B cell (primary cell): ENCODE measurements around the gene TNFAIP8L1. TPM values are rescaled to one million over a fixed set of nuclear protein-coding genes. Genes with fewer than 3 reads are reported as not detected.

Experiments used
- ATAC-seq: fragments of 200-7000 bp; cut with Tn5 transposase; one replicate; pipeline ENCODE4 v1.10.0; 2021; ENCODE audit warnings: low read depth, mild to moderate bottlenecking, moderate number of reproducible peaks, moderate library complexity
- CTCF ChIA-PET: fragments of 350-600 bp; sonication (Branson Sonifier 250); formaldehyde crosslinking; loops from one replicate; lab custom pipeline; 2021; ENCODE audit warnings: antibody characterized with exemption, inconsistent platforms; lab: Charles Lee
- POLR2A ChIA-PET: fragments of 350-600 bp; sonication (Branson Sonifier 250); formaldehyde crosslinking; loops from one replicate; lab custom pipeline; 2021; ENCODE audit warnings: antibody characterized with exemption; lab: Charles Lee
- DNase-seq: peaks from one replicate; pipeline ENCODE4 v3.0.0; 2013
- H2AFZ ChIP-seq: 2 replicates; pipeline ENCODE4 v1.6.1; 2012; ENCODE audit warnings: mild to moderate bottlenecking, low read depth, low read length; ENCODE audit not compliant: insufficient read depth, poor library complexity, severe bottlenecking
- H3K27ac ChIP-seq, 2 donors: 1 replicate in 1 of 2; 2 replicates in 1 of 2; pipeline ENCODE4 v1.5.1; 2012 to 2013; ENCODE audit warnings: low read length in 2 of 2, mild to moderate bottlenecking in 2 of 2, moderate library complexity in 1 of 2
- H3K27me3 ChIP-seq, 4 experiments: fragments of 200-600 bp in 1 of 4; sonication (generic) in 1 of 4; replicated peaks in 1 of 4; 1 replicate in 2 of 4; 2 replicates in 2 of 4; pipeline versions ENCODE4 v1.6.1 to v1.7.0; 2013 to 2016; ENCODE audit warnings: low read length in 3 of 4, mild to moderate bottlenecking in 2 of 4, mixed read lengths in 1 of 4, moderate library complexity in 1 of 4; ENCODE audit not compliant: insufficient read depth in 4 of 4, control insufficient read depth in 3 of 4; ENCODE audit errors: control extremely low read depth in 1 of 4
- H3K36me3 ChIP-seq, 2 experiments: replicated peaks in 1 of 2; 1 replicate in 1 of 2; 2 replicates in 1 of 2; pipeline versions ENCODE4 v1.6.1 to v1.7.1; 2013; ENCODE audit warnings: low read length in 1 of 2; ENCODE audit not compliant: insufficient read depth in 2 of 2, control insufficient read depth in 1 of 2; ENCODE audit errors: control extremely low read depth in 1 of 2, extremely low read depth in 1 of 2
- H3K4me1 ChIP-seq, 2 donors: fragments of 200-600 bp in 1 of 2; sonication (generic) in 1 of 2; 1 replicate in 1 of 2; 2 replicates in 1 of 2; pipeline versions ENCODE4 v1.5.1 to v1.6.1; 2013 to 2017; ENCODE audit warnings: low read length in 2 of 2; ENCODE audit not compliant: control insufficient read depth in 2 of 2, insufficient read depth in 2 of 2
- H3K4me2 ChIP-seq: replicated peaks from 2 replicates; pipeline ENCODE3; 2012; ENCODE audit warnings: mild to moderate bottlenecking, low read depth, low read length; ENCODE audit not compliant: poor library complexity, severe bottlenecking
- H3K4me3 ChIP-seq, 5 experiments: fragments of 200-600 bp in 1 of 5; sonication (generic) in 1 of 5; 1 replicate in 3 of 5; 2 replicates in 2 of 5; pipeline versions ENCODE4 v1.5.1 to v1.7.0; 2011 to 2016; ENCODE audit warnings: low read length in 4 of 5, mild to moderate bottlenecking in 4 of 5, low read depth in 2 of 5, control low read depth in 1 of 5, moderate library complexity in 1 of 5; ENCODE audit not compliant: insufficient read depth in 1 of 5; ENCODE audit errors: control extremely low read depth in 1 of 5, extremely low read depth in 1 of 5
- H3K79me2 ChIP-seq: fragments of 200-600 bp; sonication (generic); one replicate; pipeline ENCODE4 v1.6.0; 2016; ENCODE audit warnings: low read length; ENCODE audit not compliant: control insufficient read depth, insufficient read depth
- H3K9ac ChIP-seq: fragments of 200-600 bp; sonication (generic); 2 replicates; pipeline ENCODE4 v1.6.1; 2017; ENCODE audit warnings: mild to moderate bottlenecking, low read length, moderate library complexity
- H3K9me3 ChIP-seq, 3 donors: one replicate each; pipeline versions ENCODE4 v1.6.1 to v1.7.1; 2013; ENCODE audit warnings: low read length in 2 of 3; ENCODE audit not compliant: control insufficient read depth in 2 of 3, insufficient read depth in 1 of 3; ENCODE audit errors: control extremely low read depth in 1 of 3
- H4K20me1 ChIP-seq: 2 replicates; pipeline ENCODE4 v1.6.0; 2012; ENCODE audit warnings: mild to moderate bottlenecking, low read length; ENCODE audit not compliant: insufficient read depth, control insufficient read depth, poor library complexity, severe bottlenecking
- H3K27ac Mint-ChIP-seq: one replicate; pipeline ENCODE4 v1.8.0; 2021; ENCODE audit warnings: mixed read lengths
- H3K27me3 Mint-ChIP-seq: one replicate; pipeline ENCODE4 v1.8.0; 2021; ENCODE audit warnings: mixed read lengths
- H3K4me1 Mint-ChIP-seq: one replicate; pipeline ENCODE4 v1.8.0; 2021; ENCODE audit warnings: mixed read lengths
- H3K4me3 Mint-ChIP-seq: one replicate; pipeline ENCODE4 v1.8.0; 2021; ENCODE audit warnings: mixed read lengths
- H3K9me3 Mint-ChIP-seq: one replicate; pipeline ENCODE4 v1.8.0; 2022; ENCODE audit warnings: mixed read lengths; ENCODE audit not compliant: insufficient read depth
- EZH2 ChIP-seq: IDR thresholded peaks from 2 replicates; pipeline ENCODE4 v1.6.1; 2012; ENCODE audit warnings: borderline replicate concordance, low read depth, mild to moderate bottlenecking, moderate library complexity, low read length; ENCODE audit not compliant: insufficient read depth, poor library complexity, severe bottlenecking
- WGBS: methylation state at CpG from one replicate; pipeline ENCODE4 v1.1.5; 2013; ENCODE audit warnings: missing lambda C conversion rate; ENCODE audit not compliant: insufficient coverage; 5-methylcytosine and 5-hydroxymethylcytosine counted together
- intact Hi-C: fragments of 100-400 bp; cut with micrococcal nuclease; formaldehyde crosslinking; loops from one replicate; pipeline ENCODE4 v1.10.0; 2022
- polyA plus RNA-seq: library from polyadenylated mRNA; depleted of rRNA; stranded (reverse); fragments of >200 nt; gene quantifications from 2 replicates; pipeline ENCODE4 v1.2.3, GENCODE V29; 2012
- total RNA-seq, 2 donors: library from RNA; stranded (reverse); fragments of 120-200 nt in 1 of 2; gene quantifications; 1 replicate in 1 of 2; 2 replicates in 1 of 2; pipeline versions ENCODE4 v1.2.3 to v1.2.4, GENCODE V29; 2013 to 2022
- TF ChIP-seq, protein P1 (sequence below): fragments of 200-600 bp; IDR thresholded peaks from one replicate; pipeline ENCODE4 v1.8.0; 2022; ENCODE audit warnings: antibody characterized with exemption, mild to moderate bottlenecking

TNFAIP8L1 gene
- total and polyA plus RNA-seq, 2 donors (not counting 1 experiment from before 2014, with no cell fraction given), result 9.1 to 20.9 TPM

DNA sequence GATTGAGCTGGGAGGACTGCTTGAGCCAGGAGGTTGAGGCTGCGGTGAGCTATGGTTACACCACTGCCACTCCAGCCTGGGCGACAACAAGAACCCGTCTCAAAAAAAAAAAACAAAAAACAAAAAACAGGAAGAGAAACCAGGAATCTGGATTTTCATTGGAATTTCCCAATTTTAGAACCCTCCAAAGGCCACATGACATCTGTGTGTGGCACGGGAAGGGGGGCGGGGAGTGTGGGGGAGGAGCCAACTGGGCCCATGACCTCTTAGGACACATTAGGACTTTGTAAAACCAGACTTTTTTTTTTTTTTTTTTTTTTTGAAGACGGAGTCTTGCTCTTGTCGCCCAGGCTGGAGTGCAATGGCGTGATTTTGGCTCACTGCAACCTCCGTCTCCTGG lies 52.1 kb downstream of the TNFAIP8L1 start:
- TF ChIP-seq EZH2, result no peak
- TF ChIP-seq, protein P1, sequence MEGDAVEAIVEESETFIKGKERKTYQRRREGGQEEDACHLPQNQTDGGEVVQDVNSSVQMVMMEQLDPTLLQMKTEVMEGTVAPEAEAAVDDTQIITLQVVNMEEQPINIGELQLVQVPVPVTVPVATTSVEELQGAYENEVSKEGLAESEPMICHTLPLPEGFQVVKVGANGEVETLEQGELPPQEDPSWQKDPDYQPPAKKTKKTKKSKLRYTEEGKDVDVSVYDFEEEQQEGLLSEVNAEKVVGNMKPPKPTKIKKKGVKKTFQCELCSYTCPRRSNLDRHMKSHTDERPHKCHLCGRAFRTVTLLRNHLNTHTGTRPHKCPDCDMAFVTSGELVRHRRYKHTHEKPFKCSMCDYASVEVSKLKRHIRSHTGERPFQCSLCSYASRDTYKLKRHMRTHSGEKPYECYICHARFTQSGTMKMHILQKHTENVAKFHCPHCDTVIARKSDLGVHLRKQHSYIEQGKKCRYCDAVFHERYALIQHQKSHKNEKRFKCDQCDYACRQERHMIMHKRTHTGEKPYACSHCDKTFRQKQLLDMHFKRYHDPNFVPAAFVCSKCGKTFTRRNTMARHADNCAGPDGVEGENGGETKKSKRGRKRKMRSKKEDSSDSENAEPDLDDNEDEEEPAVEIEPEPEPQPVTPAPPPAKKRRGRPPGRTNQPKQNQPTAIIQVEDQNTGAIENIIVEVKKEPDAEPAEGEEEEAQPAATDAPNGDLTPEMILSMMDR, result no peak

GRCh38 chr19:4692251-4693077 lies 53.1 kb downstream of the TNFAIP8L1 start:
- ChIA-PET POLR2A (no interaction called here), CTCF (interaction anchor here (0.6 kb wide), 1 partner anchor 24 kb away, joined by 5 read pairs; no protein-coding TSS in a partner anchor)
- Histone ChIP-seq H3K4me3 (no peak overlapping the region), H3K27me3 (no peaks in the 10 kb centered on the region), H3K4me2 (no peak overlapping the region), H3K79me2 (no peaks in the 10 kb centered on the region), H3K4me1 (no peaks in the 10 kb centered on the region), H2AFZ (no peak overlapping the region), H4K20me1 (no peaks in the 10 kb centered on the region), H3K36me3 (peaks cover 0 to 86% of the 10 kb centered on the region in 2 experiments), H3K9ac (no peak overlapping the region), H3K9me3 (no peaks in the 10 kb centered on the region), H3K27ac (no peak overlapping the region)
- DNase-seq (no peak), ATAC-seq (no peak)
- intact Hi-C loops, result no loop called here
- TF ChIP-seq, protein P1, result no peak
- TF ChIP-seq EZH2, result no peak
- no peaks in the 10 kb centered on the region for H3K27me3 Mint-ChIP-seq
- 92% methylated on average over 22 of the region's 27 CpGs for WGBS
- no peak overlapping the region for H3K27ac Mint-ChIP-seq
- H3K4me1 Mint-ChIP-seq, result no peaks in the 10 kb centered on the region
- no peaks in the 10 kb centered on the region for H3K9me3 Mint-ChIP-seq
- H3K4me3 Mint-ChIP-seq, result no peak overlapping the region

More for the DNA sequence above, 52.1 kb downstream of the TNFAIP8L1 start:
- no peak for DNase-seq
- Histone ChIP-seq H3K4me1 (no peaks in the 10 kb centered on the region), H3K9ac (no peak overlapping the region), H3K4me2 (no peak overlapping the region), H3K4me3 (no peak overlapping the region), H4K20me1 (no peaks in the 10 kb centered on the region), H3K79me2 (no peaks in the 10 kb centered on the region), H3K9me3 (no peaks in the 10 kb centered on the region), H3K27me3 (no peaks in the 10 kb centered on the region), H3K27ac (no peak overlapping the region), H2AFZ (no peak overlapping the region), H3K36me3 (peaks cover 0 to 87% of the 10 kb centered on the region in 2 experiments)
- Mint-ChIP-seq H3K4me1 (no peaks in the 10 kb centered on the region), H3K27me3 (no peaks in the 10 kb centered on the region), H3K27ac (no peak overlapping the region), H3K9me3 (no peaks in the 10 kb centered on the region), H3K4me3 (no peak overlapping the region)
- CTCF ChIA-PET, result interaction anchor here (0.9 kb wide), 1 partner anchor 310 kb away, joined by 3 read pairs; no protein-coding TSS in a partner anchor
- intact Hi-C loops, result no loop called here
- WGBS, result 100% methylated on average over 2 of the region's 9 CpGs
- POLR2A ChIA-PET, result no interaction called here
- ATAC-seq, result no peak
